H1 (cell line): ENCODE measurements around the gene SGCB. TPM values are rescaled to one million over a fixed set of nuclear protein-coding genes. Genes with fewer than 3 reads are reported as not detected.

ENCODE experiments used
- CHD7 ChIP-seq: fragments of 300-600 bp; sonication (generic); IDR thresholded peaks from 2 replicates; pipeline ENCODE4 v1.7.1; 2012; ENCODE audit warnings: low read length, moderate library complexity, mild to moderate bottlenecking, inconsistent platforms; ENCODE audit not compliant: insufficient replicate concordance
- polyA plus RNA-seq, 7 experiments: library from polyadenylated mRNA; depleted of rRNA in 3 of 7; stranded (reverse) in 5 of 7; unstranded in 2 of 7; fragments of >200 nt in 5 of 7; fragments of 200-250 nt in 2 of 7; gene quantifications; 1 replicate in 5 of 7; 2 replicates in 1 of 7; 4 replicates in 1 of 7; pipeline versions ENCODE4 v1.2.1 to v1.2.3, GENCODE V29; 2011 to 2013; ENCODE audit warnings: missing spikeins in 2 of 7, mixed read lengths in 2 of 7
- total RNA-seq: library from RNA; stranded (reverse); fragmentation: NEBNext Ultra II Directional; extraction: Animal tissue kit (Norgen Biotek cat#: 25700); gene quantifications from 2 replicates; pipeline ENCODE4 v1.2.1, GENCODE V29; 2021

The SGCB gene
- total and polyA plus RNA-seq, 2 of the 8 experiments (the other 6 are each of a cell fraction or from before 2014, with no cell fraction given): 6.8 to 32.2 TPM

GRCh38 chr4:52058275-52058674 is 20.2 kb upstream of the SGCB start (continued):
- TF ChIP-seq CHD7: no peak
